NCI-H510A (cell line): ENCODE results near the gene CYP2U1.
"Not testable (repeated sequence)": the region's sequence is repeated elsewhere in the genome, so short reads cannot be mapped to it uniquely, and the experiment has no call there.

Experiments used
- DNase-seq: peaks from one replicate; lab custom pipeline; 2025; lab: John Stamatoyannopoulos, UW

Gene CYP2U1

GRCh38 chr4:107922486-107923473 lies 8.6 kb upstream of the CYP2U1 start:
- DNase-seq, result no peak

GRCh38 chr4:107925713-107926112 lies 5.6 kb upstream of the CYP2U1 start:
- not testable (repeated sequence) for DNase-seq

- DNase-seq, result not testable (repeated sequence)
These were observed 4.5 kb upstream of the CYP2U1 start for GRCh38 chr4:107926875-107927274.

GRCh38 chr4:107931775-107932321 lies 499 bp downstream of the CYP2U1 start:
- no peak for DNase-seq

- DNase-seq, result no peak
These were observed 3.9 kb downstream of the CYP2U1 start for GRCh38 chr4:107935246-107935645.

GRCh38 chr4:107937040-107937439 lies 5.7 kb downstream of the CYP2U1 start:
- DNase-seq, result no peak

GRCh38 chr4:107939307-107939706 lies 8.0 kb downstream of the CYP2U1 start:
- no peak for DNase-seq

GRCh38 chr4:107945809-107946208 lies 14.5 kb downstream of the CYP2U1 start:
- DNase-seq, result no peak

GRCh38 chr4:107950746-107951540 lies 19.6 kb downstream of the CYP2U1 start:
- DNase-seq, result no peak

GRCh38 chr4:107951551-107951950 lies 20.2 kb downstream of the CYP2U1 start:
- no peak for DNase-seq

- no peak for DNase-seq
These were observed 24.7 kb downstream of the CYP2U1 start for GRCh38 chr4:107956011-107956410.

GRCh38 chr4:107966903-107967302 lies 35.6 kb downstream of the CYP2U1 start:
- DNase-seq, result no peak

GRCh38 chr4:107967519-107967918 lies 36.2 kb downstream of the CYP2U1 start:
- not testable (repeated sequence) for DNase-seq

- DNase-seq, result not testable (repeated sequence)
These were observed 36.6 kb downstream of the CYP2U1 start for GRCh38 chr4:107967921-107968320.

GRCh38 chr4:107970063-107970798 lies 38.9 kb downstream of the CYP2U1 start:
- DNase-seq, result no peak

- DNase-seq, result no peak
These were observed 41.3 kb downstream of the CYP2U1 start for GRCh38 chr4:107972605-107973004.

GRCh38 chr4:107974523-107974922 lies 43.2 kb downstream of the CYP2U1 start:
- DNase-seq, result no peak

GRCh38 chr4:107977482-107977881 lies 46.1 kb downstream of the CYP2U1 start:
- DNase-seq, result no peak

GRCh38 chr4:107977966-107978705 lies 46.8 kb downstream of the CYP2U1 start:
- no peak for DNase-seq

GRCh38 chr4:107978716-107979451 lies 47.5 kb downstream of the CYP2U1 start:
- DNase-seq, result no peak
